ENCODE results near the gene PIGU.

DNA sequence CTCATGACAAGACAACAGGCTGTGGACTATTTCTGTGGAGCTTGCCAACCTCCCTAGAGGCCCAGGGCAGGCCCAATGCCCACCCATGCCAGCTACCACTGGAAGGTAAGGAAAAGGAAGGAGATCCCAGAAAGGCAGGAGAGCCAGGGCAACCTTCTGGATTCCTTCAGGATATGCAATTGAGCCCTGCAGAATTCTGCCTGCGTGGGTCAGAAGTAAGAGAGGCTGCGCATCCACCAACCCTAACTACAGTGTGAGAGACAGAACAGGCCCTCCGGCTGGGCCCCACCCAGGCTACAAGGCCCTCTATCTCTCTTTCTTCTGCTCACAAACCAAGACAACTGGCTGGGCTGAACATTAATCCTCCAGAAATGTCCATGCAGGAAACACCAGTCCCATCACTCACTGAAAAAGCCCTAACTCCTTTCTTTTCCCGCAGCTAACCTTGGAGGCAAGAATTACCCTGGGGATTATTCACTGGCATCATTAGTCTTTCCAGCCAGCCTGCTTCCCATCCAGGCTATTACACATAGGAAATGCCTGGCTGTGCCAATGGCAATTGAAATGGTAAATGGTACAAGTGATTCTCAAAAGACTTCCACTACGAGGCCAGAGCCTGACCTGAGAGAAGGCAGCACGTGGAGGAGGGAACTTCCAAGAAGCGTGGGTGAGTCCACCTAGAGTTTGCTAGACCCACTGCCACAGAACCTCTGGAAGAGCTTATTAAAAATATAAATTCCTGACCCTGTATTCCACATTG, 103.2 kb downstream of the PIGU start:
- TF ChIP-seq POLR2AphosphoS5 (IDR thresholded peaks at IDR 0.05; ENCODE audit: borderline replicate concordance, low read depth, low read length) (no peak), EZH2 (IDR thresholded peaks at IDR 0.05) (no peak)
